Endothelial cell of umbilical vein (primary cell): ENCODE data around the gene DDB1.

Experiments
- CTCF ChIP-seq, 2 donors: IDR thresholded peaks; 1 replicate in 1 of 2; 2 replicates in 1 of 2; pipeline ENCODE4 v1.5.1; 2011; ENCODE audit warnings: low read length in 2 of 2, mild to moderate bottlenecking in 2 of 2, moderate library complexity in 2 of 2, control low read depth in 1 of 2, inconsistent platforms in 1 of 2, low read depth in 1 of 2; ENCODE audit not compliant: insufficient read depth in 1 of 2; ENCODE audit errors: extremely low read depth in 1 of 2
- EZH2 ChIP-seq: IDR thresholded peaks from 2 replicates; pipeline ENCODE4 v1.6.1; 2012; ENCODE audit warnings: borderline replicate concordance, low read depth, mild to moderate bottlenecking, moderate library complexity, low read length, inconsistent platforms; ENCODE audit not compliant: severe bottlenecking
- FOS ChIP-seq: IDR thresholded peaks from 2 replicates; pipeline ENCODE4 v1.6.1; 2011; ENCODE audit warnings: mild to moderate bottlenecking, low read length, moderate library complexity, borderline replicate concordance; ENCODE audit not compliant: insufficient read depth
- GATA2 ChIP-seq: IDR thresholded peaks from 2 replicates; pipeline ENCODE4 v1.7.0; 2011; ENCODE audit warnings: low read depth, mild to moderate bottlenecking, moderate library complexity, mixed read lengths, low read length; ENCODE audit not compliant: insufficient read length, insufficient read depth
- MYC ChIP-seq: IDR thresholded peaks from one replicate; pipeline ENCODE4 v1.6.1; 2011; ENCODE audit warnings: mild to moderate bottlenecking, low read depth, low read length

- TF ChIP-seq EZH2 (no peak), CTCF (IDR thresholded peaks at IDR 0.05; ENCODE audit: extremely low read depth in 1 of 2, insufficient read depth in 1 of 2, low read depth in 1 of 2, low read length in 2 of 2) (no peak), FOS (no peak), GATA2 (no peak), MYC (no peak)
Measured at GRCh38 chr11:61332281-61332796, 566 bp downstream of the DDB1 start.
